Mononuclear cell (primary cell): ENCODE measurements around the gene CTXND1. TPM values are rescaled to one million over a fixed set of nuclear protein-coding genes. Genes with fewer than 3 reads are reported as not detected.

Experiments used
- H3K27me3 ChIP-seq: 2 replicates; pipeline ENCODE4 v1.6.0; 2011; ENCODE audit warnings: low read length, control low read depth; ENCODE audit not compliant: insufficient read depth
- H3K4me1 ChIP-seq: 2 replicates; pipeline ENCODE4 v1.5.1; 2011; ENCODE audit warnings: mild to moderate bottlenecking, low read length, control low read depth; ENCODE audit not compliant: insufficient read depth
- H3K4me3 ChIP-seq: 2 replicates; pipeline ENCODE4 v1.5.1; 2011; ENCODE audit warnings: mild to moderate bottlenecking, low read length, moderate library complexity
- H3K9me3 ChIP-seq: 2 replicates; pipeline ENCODE4 v1.5.1; 2011; ENCODE audit warnings: low read depth, mild to moderate bottlenecking, control low read depth, low read length
- total RNA-seq: library from RNA; depleted of rRNA; stranded (reverse); fragments of >200 nt; gene quantifications from one replicate; pipeline ENCODE4 v1.2.3, GENCODE V29; 2012

CTXND1 gene
- total RNA-seq, 1 donor = not detected

DNA sequence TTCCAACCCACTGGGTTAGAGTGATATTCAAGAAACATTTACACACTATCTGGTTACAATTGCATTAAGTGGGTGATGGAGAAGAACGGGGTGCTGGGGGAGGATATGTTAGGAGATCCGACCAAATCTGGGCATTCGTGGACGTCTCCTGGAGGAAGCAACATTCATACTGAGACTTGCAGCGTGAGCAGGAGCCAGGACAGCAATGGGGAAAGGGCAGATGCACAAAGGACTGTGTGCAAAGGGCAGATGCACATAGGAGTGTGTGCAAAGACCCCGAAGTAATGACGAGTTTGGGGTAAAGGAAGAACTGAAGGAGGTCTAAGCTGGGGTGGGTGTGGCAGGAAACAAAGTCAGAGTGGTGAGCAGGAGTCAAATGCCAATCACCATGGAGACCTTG is 16.1 kb upstream of the CTXND1 start:
- Histone ChIP-seq H3K9me3 (no peaks in the 10 kb centered on the region), H3K4me1 (no peaks in the 10 kb centered on the region), H3K27me3 (peaks cover 5% of the 10 kb centered on the region), H3K4me3 (no peak overlapping the region)

- Histone ChIP-seq H3K27me3 (peaks cover 5% of the 10 kb centered on the region), H3K4me1 (no peaks in the 10 kb centered on the region), H3K9me3 (no peaks in the 10 kb centered on the region), H3K4me3 (no peak overlapping the region)
These were observed 15.6 kb upstream of the CTXND1 start for GRCh38 chr15:80267658-80268057.

DNA sequence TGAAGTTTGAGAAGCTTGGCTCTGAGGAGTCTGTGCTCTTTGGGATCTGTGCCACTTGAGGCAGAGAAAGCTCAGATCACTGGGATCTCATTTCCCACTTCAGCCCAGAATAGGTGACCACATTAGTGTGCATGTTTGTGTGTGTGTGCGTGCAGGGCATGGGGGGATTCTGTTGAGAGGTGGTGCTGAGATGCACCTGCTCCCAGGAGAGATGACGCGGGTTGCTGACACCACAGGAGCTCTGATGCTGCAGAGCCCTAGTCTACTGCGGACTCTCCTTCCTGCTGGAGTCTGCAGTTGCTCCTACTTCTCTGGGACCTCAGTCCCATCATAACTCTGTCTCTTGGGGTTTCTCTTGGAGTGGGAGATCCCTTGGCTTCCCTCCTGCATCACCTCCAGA is 14.7 kb upstream of the CTXND1 start:
- no peaks in the 10 kb centered on the region for H3K9me3 ChIP-seq
- H3K4me1 ChIP-seq = no peaks in the 10 kb centered on the region
- no peak overlapping the region for H3K4me3 ChIP-seq
- peaks cover 5% of the 10 kb centered on the region for H3K27me3 ChIP-seq

DNA sequence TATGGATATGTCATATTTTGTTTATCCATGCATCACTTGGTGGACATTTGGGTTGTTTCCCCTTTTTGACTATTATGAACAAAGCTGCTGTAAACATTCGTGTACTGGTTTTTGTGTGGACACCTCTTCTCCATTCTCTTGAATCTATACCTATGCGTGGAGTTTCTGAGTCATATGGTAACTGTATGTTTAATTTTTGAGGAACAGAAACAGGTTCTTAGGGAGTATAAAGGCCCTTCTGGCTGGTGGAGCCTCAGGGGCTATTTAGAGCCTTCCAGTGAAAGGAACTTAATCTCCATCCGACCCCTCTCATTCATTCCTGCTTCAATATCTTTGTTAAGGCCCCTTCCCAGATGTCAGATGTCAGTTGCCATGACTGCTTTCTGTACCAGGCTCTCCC is 14.1 kb upstream of the CTXND1 start:
- Histone ChIP-seq H3K4me3 (no peak overlapping the region), H3K27me3 (peaks cover 5% of the 10 kb centered on the region), H3K9me3 (no peaks in the 10 kb centered on the region), H3K4me1 (no peaks in the 10 kb centered on the region)

DNA sequence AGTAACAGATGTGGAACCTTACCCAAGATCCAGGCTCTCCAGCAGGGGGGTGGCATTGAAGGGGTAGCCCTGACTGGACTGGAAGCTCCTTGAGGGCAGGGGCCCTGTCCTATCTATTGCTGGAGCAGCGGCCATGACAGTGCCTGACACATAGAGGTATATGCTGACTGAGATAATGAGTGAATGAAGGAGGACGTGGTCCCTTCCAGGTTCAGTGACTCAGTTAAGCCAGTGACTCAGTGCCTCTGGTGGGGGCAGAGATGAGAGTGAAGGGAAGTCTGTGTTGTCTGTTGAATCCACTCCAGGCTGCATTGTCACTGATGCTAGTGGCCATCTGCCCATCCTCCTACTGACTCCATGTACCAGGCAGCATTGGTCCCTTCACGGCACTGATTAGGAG is 13.0 kb upstream of the CTXND1 start:
- Histone ChIP-seq H3K4me3 (no peak overlapping the region), H3K27me3 (peaks cover 5% of the 10 kb centered on the region), H3K9me3 (no peaks in the 10 kb centered on the region), H3K4me1 (no peaks in the 10 kb centered on the region)

- Histone ChIP-seq H3K27me3 (peaks cover 5% of the 10 kb centered on the region), H3K4me1 (no peaks in the 10 kb centered on the region), H3K9me3 (no peaks in the 10 kb centered on the region)
These were observed 12.0 kb upstream of the CTXND1 start for GRCh38 chr15:80264031-80264430.

DNA sequence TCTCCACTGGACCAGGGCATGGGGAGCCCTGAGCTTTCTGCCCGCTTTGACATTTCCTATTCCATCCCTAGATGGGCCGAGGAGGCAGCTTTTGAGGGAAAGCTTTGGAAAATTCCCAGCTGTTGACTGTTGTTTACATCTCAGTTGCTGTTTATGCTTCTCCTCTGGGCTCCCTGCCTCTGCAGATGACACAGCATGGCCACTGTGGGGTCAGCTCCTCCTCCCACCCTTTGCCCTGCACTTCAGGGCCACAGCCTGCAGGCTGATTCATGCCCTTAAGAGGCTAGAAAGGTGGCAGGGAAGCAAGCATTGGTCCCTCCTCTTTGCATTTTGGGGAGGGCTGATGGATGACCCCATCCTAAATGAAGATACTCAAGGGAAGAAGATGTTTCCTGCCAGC is 8.5 kb upstream of the CTXND1 start:
- no peaks in the 10 kb centered on the region for H3K9me3 ChIP-seq
- no peaks in the 10 kb centered on the region for H3K4me1 ChIP-seq
- H3K4me3 ChIP-seq = no peak overlapping the region
- H3K27me3 ChIP-seq = peaks cover 21% of the 10 kb centered on the region

More at GRCh38 chr15:80264031-80264430, 12.0 kb upstream of the CTXND1 start:
- H3K4me3 ChIP-seq = no peak overlapping the region

DNA sequence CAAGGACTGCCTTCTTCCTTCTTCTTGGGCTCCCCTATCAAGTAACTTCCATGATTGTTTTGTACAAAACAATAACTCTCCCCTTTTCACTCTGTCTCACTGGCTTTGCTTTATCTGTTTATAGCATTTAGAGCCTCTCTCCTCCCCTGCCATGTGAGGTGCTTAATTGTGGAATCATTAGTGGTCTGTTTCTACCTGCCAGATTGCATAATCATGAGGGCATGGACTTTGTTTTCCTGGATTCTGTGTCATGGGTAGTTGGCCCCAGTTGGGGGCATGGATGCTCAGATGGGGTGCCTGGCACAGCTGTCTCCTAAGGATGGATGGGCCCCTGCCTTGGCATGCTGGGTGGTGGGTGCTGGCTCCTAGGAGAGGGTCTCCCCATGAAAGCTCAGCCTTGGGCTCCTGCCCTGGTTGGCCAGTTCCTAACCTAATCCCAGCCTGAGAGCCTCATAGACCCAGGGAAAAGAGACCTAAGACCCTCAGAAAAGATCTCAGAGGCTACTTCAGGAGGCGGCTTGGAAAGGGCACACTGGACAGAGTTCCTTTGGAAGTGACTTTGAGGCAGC is 8.0 kb upstream of the CTXND1 start:
- Histone ChIP-seq H3K9me3 (no peaks in the 10 kb centered on the region), H3K27me3 (peaks cover 22% of the 10 kb centered on the region), H3K4me3 (no peak overlapping the region), H3K4me1 (no peaks in the 10 kb centered on the region)

- no peaks in the 10 kb centered on the region for H3K9me3 ChIP-seq
- H3K4me3 ChIP-seq = no peak overlapping the region
- H3K4me1 ChIP-seq = peaks cover 9% of the 10 kb centered on the region
- H3K27me3 ChIP-seq = peaks cover 79% of the 10 kb centered on the region
These were observed 439 bp downstream of the CTXND1 start for GRCh38 chr15:80251428-80252120.

DNA sequence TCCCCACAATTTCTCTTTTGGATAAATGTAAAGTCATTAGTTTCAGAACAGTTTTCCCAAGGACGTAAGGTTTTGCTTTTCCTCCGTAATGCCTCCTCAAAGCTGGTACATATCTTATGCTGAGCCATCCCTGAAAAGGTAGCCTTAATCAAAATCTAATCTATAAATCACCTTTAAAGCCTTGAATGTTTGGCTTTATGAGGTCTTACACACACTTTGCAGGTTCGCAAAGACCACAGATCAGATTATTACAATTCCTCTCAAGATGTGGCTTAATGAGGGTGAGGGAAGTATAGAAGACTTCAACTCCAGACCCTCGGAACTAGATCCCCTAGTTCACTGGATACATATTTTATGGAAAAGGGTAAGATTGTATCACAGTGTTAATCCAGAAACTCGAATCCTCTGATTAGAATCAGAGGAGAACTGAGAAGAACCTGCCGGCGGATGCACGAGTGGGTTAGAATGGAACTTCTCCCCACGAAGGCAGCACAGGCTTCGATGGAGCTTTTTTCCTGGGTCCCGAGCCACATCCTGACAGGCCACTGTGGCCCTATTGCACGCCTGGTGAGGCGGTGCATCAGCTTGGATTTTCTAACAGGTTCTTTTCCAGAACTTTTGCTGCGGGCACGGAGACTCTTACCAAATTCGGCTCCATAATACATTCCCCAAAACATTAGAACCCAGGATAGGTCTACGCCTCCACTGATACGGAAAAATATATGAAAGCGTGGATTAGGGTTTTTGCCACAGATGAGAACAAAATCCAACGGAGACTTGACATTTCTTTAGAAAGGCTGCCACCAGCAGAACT is 1.2 kb downstream of the CTXND1 start:
- Histone ChIP-seq H3K27me3 (peaks cover 72% of the 10 kb centered on the region), H3K4me1 (peaks cover 9% of the 10 kb centered on the region), H3K9me3 (no peaks in the 10 kb centered on the region), H3K4me3 (no peak overlapping the region)

DNA sequence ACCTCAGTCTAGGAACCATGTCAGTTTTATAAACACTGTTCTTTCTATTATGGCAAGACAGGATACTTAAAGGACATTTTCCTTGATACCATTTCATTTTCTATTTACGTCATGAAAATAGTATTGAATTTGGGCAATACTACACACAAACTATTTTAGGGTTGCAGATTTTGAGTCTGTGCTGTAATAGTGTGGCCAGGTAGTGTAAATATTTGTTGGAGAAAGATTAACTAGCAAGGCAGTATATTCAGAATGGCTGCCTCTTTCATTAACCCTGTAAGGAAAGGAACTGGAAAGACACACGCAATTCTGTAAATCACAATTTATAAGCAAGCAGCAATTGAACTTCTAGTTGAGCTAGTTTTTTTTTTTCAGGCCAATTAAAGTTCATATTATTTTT is 2.0 kb downstream of the CTXND1 start:
- H3K4me1 ChIP-seq = peaks cover 9% of the 10 kb centered on the region
- H3K4me3 ChIP-seq = no peak overlapping the region
- H3K27me3 ChIP-seq = peaks cover 64% of the 10 kb centered on the region
- H3K9me3 ChIP-seq = no peaks in the 10 kb centered on the region

GRCh38 chr15:80247320-80247719 is 4.7 kb downstream of the CTXND1 start:
- Histone ChIP-seq H3K4me3 (no peak overlapping the region), H3K9me3 (no peaks in the 10 kb centered on the region), H3K27me3 (peaks cover 39% of the 10 kb centered on the region), H3K4me1 (peaks cover 9% of the 10 kb centered on the region)

GRCh38 chr15:80246425-80246894 is 5.6 kb downstream of the CTXND1 start:
- Histone ChIP-seq H3K9me3 (no peaks in the 10 kb centered on the region), H3K27me3 (peaks cover 35% of the 10 kb centered on the region), H3K4me3 (no peak overlapping the region), H3K4me1 (peaks cover 3% of the 10 kb centered on the region)

DNA sequence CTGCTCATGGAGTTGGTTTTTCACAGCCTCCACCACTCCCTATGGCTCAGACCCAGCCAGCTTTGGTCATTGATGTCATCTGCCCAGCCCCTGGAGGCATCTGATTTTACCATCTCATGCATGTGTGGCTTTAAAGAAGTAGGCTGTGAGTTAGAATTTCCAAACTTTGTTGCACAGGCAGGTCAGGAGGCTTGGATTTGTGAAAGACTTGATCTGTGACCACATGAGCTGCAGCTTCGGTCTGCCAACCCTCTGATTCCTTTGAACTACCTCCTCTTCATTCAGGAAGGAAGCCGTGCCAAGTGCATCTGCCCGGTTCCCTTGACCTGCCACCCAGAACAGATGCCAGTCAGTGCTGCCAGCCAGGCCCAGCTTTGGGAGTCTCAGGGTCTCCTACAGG is 9.2 kb downstream of the CTXND1 start:
- peaks cover 4% of the 10 kb centered on the region for H3K27me3 ChIP-seq
- no peak overlapping the region for H3K4me3 ChIP-seq
- H3K9me3 ChIP-seq = no peaks in the 10 kb centered on the region
- H3K4me1 ChIP-seq = no peaks in the 10 kb centered on the region

DNA sequence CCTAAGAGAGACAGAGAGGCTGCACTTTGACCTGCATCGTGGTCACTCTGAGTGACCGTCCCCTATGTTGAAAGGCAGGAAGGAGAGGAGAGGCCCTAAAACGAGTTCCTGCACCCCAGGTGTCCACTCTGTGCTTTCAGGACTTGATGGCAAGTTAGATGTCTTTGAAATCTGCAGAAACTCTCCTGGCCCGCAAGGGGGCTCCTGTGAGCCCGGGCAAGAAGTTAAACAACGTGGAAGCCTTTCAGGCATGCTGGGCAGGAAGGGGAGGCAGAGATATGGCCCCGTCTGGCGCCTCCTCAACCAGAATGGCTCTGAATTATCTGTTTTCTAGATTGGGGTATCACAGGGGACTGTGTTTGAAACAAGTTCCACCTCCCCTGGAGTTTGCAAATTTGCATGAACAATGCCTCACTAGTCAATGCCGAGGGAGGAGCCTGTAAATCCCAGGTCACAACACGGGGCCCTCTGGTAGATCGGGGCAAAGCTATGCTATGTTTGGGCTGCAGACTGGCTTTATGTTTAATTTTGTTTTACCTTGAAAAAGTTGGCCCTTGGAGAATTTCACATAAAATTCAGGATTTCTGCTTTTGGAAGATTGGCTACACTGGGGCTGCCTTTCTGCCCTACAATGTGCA is 9.8 kb downstream of the CTXND1 start:
- Histone ChIP-seq H3K4me1 (no peaks in the 10 kb centered on the region), H3K4me3 (no peak overlapping the region), H3K9me3 (no peaks in the 10 kb centered on the region), H3K27me3 (peaks cover 3% of the 10 kb centered on the region)
